SK-N-SH (cell line): ENCODE measurements around the gene IL16.

Source experiments
- EP300 ChIP-seq, 2 experiments: IDR thresholded peaks; 2 replicates each; pipeline versions ENCODE4 v1.4.0 to v1.6.1; 2012; ENCODE audit warnings: borderline replicate concordance in 1 of 2, low read depth in 1 of 2, low read length in 1 of 2
- GABPA ChIP-seq: IDR thresholded peaks from 2 replicates; pipeline ENCODE4 v1.4.0; 2012; ENCODE audit warnings: low read depth, mild to moderate bottlenecking
- JUND ChIP-seq: IDR thresholded peaks from 2 replicates; pipeline ENCODE4 v1.4.0; 2012
- MEF2A ChIP-seq: IDR thresholded peaks from 2 replicates; pipeline ENCODE4 v1.4.0; 2012; ENCODE audit warnings: low read depth, borderline replicate concordance
- NRF1 ChIP-seq: IDR thresholded peaks from 2 replicates; pipeline ENCODE4 v1.6.1; 2012; ENCODE audit warnings: low read depth, mild to moderate bottlenecking, low read length
- POLR2AphosphoS5 ChIP-seq: IDR thresholded peaks from 2 replicates; pipeline ENCODE4 v1.6.1; 2012; ENCODE audit warnings: low read depth, low read length
- RAD21 ChIP-seq: IDR thresholded peaks from 2 replicates; pipeline ENCODE4 v1.6.1; 2012; ENCODE audit warnings: mild to moderate bottlenecking, low read length
- RFX5 ChIP-seq: IDR thresholded peaks from 2 replicates; pipeline ENCODE4 v1.6.1; 2012; ENCODE audit warnings: mild to moderate bottlenecking, improper control_type of control experiment, low read length
- SIN3A ChIP-seq: IDR thresholded peaks from 2 replicates; pipeline ENCODE4 v1.6.1; 2012; ENCODE audit warnings: low read depth, mild to moderate bottlenecking, low read length, moderate library complexity, borderline replicate concordance
- TF ChIP-seq, protein P1 (sequence below): fragments of 200-600 bp; sonication (generic); IDR thresholded peaks from 2 replicates; pipeline ENCODE4 v1.6.1; 2017; ENCODE audit warnings: antibody characterized with exemption, mild to moderate bottlenecking, moderate library complexity
- TF ChIP-seq, protein P2 (sequence below): IDR thresholded peaks from 2 replicates; pipeline ENCODE4 v1.6.1; 2012; ENCODE audit warnings: mild to moderate bottlenecking, low read depth, low read length, moderate library complexity
- TF ChIP-seq, protein P3 (sequence below): IDR thresholded peaks from 2 replicates; pipeline ENCODE4 v1.4.0; 2012; ENCODE audit warnings: low read depth, borderline replicate concordance

DNA sequence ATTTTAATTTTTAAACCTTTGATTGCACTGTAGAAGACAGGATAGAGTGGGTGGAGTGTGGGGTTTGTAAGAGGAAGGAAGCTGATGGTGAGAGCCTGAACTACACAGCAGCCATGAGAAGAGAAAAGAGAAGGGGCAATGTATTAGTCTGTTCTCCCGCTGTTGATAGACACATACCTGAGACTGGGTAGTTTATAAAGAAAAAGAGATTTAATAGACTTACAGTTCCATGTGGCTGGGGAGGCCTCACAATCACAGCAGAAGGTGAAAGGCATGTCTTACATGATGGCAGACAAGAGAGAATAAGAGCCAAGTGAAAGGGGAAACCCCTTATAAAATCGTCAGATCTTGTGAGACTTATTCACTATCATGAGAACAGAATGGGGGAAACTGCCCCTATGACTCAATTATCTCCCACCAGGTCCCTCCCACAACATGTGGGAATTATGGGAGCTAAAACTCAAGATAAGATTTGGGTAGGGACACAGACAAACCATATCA is 90.0 kb downstream of the IL16 start:
- TF ChIP-seq, protein P1, sequence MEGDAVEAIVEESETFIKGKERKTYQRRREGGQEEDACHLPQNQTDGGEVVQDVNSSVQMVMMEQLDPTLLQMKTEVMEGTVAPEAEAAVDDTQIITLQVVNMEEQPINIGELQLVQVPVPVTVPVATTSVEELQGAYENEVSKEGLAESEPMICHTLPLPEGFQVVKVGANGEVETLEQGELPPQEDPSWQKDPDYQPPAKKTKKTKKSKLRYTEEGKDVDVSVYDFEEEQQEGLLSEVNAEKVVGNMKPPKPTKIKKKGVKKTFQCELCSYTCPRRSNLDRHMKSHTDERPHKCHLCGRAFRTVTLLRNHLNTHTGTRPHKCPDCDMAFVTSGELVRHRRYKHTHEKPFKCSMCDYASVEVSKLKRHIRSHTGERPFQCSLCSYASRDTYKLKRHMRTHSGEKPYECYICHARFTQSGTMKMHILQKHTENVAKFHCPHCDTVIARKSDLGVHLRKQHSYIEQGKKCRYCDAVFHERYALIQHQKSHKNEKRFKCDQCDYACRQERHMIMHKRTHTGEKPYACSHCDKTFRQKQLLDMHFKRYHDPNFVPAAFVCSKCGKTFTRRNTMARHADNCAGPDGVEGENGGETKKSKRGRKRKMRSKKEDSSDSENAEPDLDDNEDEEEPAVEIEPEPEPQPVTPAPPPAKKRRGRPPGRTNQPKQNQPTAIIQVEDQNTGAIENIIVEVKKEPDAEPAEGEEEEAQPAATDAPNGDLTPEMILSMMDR: no peak
- TF ChIP-seq POLR2AphosphoS5: no peak
- TF ChIP-seq RAD21: no peak
- no peak for TF ChIP-seq NRF1
- no peak for TF ChIP-seq EP300 (IDR thresholded peaks at IDR 0.05; ENCODE audit: borderline replicate concordance in 1 of 2, low read depth in 1 of 2, low read length in 1 of 2)
- TF ChIP-seq MEF2A: no peak
- TF ChIP-seq JUND: no peak
- no peak for TF ChIP-seq GABPA
- TF ChIP-seq SIN3A: no peak
- TF ChIP-seq, protein P2, sequence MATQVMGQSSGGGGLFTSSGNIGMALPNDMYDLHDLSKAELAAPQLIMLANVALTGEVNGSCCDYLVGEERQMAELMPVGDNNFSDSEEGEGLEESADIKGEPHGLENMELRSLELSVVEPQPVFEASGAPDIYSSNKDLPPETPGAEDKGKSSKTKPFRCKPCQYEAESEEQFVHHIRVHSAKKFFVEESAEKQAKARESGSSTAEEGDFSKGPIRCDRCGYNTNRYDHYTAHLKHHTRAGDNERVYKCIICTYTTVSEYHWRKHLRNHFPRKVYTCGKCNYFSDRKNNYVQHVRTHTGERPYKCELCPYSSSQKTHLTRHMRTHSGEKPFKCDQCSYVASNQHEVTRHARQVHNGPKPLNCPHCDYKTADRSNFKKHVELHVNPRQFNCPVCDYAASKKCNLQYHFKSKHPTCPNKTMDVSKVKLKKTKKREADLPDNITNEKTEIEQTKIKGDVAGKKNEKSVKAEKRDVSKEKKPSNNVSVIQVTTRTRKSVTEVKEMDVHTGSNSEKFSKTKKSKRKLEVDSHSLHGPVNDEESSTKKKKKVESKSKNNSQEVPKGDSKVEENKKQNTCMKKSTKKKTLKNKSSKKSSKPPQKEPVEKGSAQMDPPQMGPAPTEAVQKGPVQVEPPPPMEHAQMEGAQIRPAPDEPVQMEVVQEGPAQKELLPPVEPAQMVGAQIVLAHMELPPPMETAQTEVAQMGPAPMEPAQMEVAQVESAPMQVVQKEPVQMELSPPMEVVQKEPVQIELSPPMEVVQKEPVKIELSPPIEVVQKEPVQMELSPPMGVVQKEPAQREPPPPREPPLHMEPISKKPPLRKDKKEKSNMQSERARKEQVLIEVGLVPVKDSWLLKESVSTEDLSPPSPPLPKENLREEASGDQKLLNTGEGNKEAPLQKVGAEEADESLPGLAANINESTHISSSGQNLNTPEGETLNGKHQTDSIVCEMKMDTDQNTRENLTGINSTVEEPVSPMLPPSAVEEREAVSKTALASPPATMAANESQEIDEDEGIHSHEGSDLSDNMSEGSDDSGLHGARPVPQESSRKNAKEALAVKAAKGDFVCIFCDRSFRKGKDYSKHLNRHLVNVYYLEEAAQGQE: no peak
- TF ChIP-seq RFX5: no peak
- TF ChIP-seq, protein P3, sequence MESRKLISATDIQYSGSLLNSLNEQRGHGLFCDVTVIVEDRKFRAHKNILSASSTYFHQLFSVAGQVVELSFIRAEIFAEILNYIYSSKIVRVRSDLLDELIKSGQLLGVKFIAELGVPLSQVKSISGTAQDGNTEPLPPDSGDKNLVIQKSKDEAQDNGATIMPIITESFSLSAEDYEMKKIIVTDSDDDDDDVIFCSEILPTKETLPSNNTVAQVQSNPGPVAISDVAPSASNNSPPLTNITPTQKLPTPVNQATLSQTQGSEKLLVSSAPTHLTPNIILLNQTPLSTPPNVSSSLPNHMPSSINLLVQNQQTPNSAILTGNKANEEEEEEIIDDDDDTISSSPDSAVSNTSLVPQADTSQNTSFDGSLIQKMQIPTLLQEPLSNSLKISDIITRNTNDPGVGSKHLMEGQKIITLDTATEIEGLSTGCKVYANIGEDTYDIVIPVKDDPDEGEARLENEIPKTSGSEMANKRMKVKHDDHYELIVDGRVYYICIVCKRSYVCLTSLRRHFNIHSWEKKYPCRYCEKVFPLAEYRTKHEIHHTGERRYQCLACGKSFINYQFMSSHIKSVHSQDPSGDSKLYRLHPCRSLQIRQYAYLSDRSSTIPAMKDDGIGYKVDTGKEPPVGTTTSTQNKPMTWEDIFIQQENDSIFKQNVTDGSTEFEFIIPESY: no peak
